ENCODE results near the gene NDUFC2.
"Not testable (repeated sequence)": the region's sequence is repeated elsewhere in the genome, so short reads cannot be mapped to it uniquely, and the experiment has no call there.

NDUFC2 gene

DNA sequence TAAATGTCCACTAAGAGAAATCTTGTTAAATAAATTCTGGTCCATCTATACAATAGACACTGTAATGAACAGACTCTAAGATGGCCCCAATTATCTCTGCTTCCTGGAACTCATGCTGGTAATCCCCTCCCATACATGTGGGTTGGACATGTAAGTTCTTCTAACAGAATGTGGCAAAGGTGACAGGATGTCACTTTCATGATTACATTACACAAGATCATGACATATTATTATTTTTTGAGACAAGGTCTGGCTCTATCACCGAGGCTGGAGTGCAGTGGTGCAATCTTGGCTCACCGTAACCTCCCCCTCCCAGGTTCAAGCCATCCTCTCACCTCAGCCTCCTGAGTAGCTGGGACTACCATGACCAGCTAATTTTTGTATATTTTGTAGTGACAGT, 14.6 kb upstream of the NDUFC2 start:
- no peak for TF ChIP-seq JUND (IDR thresholded peaks at IDR 0.05; ENCODE audit: low read depth)
- in situ Hi-C loops (cut with HindIII; ENCODE audit: low pct_unique_long_range_greater_than_20kb, low sequenced_read_pairs): no loop called here
- no peak for DNase-seq (ENCODE audit: low read depth in 1 of 2, low spot score in 1 of 2)

- in situ Hi-C loops (cut with HindIII; ENCODE audit: low pct_unique_long_range_greater_than_20kb, low sequenced_read_pairs); DNase-seq (ENCODE audit: low read depth in 1 of 2, low spot score in 1 of 2): not testable (repeated sequence)
Measured at GRCh38 chr11:78086521-78087074, 6.9 kb upstream of the NDUFC2 start.

DNA sequence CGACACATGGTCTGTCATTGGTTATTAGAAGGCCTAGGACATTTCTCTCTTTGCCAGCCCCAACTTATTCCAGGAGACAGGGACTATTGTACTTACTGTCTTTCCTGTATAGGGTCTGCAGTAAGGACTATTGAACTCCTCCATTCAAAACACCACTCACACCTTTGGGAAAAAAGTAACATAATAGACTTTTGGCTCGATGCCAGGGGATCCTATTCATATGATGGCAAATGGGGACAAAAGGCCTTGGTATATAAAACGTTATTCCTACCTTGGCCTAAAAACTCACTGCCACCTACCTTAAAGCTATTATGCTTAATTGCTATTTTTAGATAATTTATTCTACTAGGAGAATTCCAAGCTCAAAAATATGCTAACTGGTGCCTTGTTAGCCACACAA, 6.3 kb upstream of the NDUFC2 start:
- no peak for DNase-seq (ENCODE audit: low read depth in 1 of 2, low spot score in 1 of 2)
- in situ Hi-C loops (cut with HindIII; ENCODE audit: low pct_unique_long_range_greater_than_20kb, low sequenced_read_pairs): no loop called here
- TF ChIP-seq JUND (IDR thresholded peaks at IDR 0.05; ENCODE audit: low read depth): no peak

DNA sequence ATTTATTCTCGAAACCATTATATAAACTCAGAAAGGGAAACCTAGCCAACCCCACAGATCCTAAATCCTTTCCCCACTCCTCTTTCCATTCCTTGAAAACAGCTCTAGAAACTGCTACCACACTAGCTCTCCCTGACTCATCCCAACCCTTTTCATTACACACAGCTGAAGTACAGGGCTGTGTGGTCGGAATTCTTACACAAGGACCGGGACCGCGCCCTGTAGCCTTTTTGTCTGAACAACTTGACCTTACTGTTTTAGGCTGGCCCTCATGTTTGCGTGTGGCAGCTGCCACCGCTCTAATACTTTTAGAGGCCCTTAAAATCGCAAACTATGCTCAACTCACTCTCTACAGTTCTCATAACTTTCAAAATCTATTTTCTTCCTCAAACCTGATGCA, 4.8 kb upstream of the NDUFC2 start:
- in situ Hi-C loops (cut with HindIII; ENCODE audit: low pct_unique_long_range_greater_than_20kb, low sequenced_read_pairs); DNase-seq (ENCODE audit: low read depth in 1 of 2, low spot score in 1 of 2): not testable (repeated sequence)

DNA sequence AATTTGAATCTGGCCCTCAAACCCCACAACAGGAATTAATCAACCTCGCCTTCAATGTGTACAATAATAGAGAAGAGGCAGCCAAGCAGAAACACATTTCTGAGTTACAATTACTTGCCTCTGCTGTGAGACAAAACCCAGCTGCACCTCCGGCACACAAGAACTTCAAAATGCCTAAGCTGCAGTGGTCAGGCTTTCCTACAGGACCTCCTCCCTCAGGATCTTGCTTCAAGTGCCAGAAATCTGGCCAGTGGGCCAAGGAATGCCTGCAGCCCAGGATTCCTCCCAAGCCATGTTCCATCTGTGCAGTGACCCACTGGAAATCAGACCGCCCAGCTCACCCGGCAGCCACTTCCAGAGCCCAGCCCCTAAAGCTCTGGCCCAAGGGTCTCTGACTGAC, 3.4 kb upstream of the NDUFC2 start:
- in situ Hi-C loops (cut with HindIII; ENCODE audit: low pct_unique_long_range_greater_than_20kb, low sequenced_read_pairs): no loop called here
- no peak for TF ChIP-seq JUND (IDR thresholded peaks at IDR 0.05; ENCODE audit: low read depth)

DNA sequence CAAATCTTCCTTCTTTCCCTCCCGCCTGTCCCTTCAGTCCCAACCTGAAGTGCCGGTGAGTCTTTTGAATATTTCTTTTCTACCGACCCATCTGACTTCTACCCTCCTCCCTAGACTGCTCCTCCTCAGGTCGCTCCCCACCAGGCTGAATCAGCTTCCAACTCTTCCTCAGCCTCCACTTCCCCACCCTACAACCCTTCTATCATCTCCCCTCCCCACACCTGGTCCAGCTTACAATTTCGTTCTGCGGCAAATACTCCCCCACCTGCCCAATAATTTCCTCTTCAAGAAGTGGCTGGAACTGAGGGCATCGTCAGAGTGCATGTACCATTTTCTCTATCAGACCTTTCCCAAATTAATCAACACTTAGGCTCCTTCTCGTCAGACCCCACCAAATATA, 2.5 kb upstream of the NDUFC2 start:
- DNase-seq (ENCODE audit: low read depth in 1 of 2, low spot score in 1 of 2): no peak
- TF ChIP-seq JUND (IDR thresholded peaks at IDR 0.05; ENCODE audit: low read depth): no peak
- in situ Hi-C loops (cut with HindIII; ENCODE audit: low pct_unique_long_range_greater_than_20kb, low sequenced_read_pairs): no loop called here

More for the DNA sequence above, 3.4 kb upstream of the NDUFC2 start:
- DNase-seq (ENCODE audit: low read depth in 1 of 2, low spot score in 1 of 2): no peak

- TF ChIP-seq JUND (IDR thresholded peaks at IDR 0.05; ENCODE audit: low read depth): no peak
- no peak for DNase-seq (ENCODE audit: low read depth in 1 of 2, low spot score in 1 of 2)
- in situ Hi-C loops (cut with HindIII; ENCODE audit: low pct_unique_long_range_greater_than_20kb, low sequenced_read_pairs): no loop called here
Measured at GRCh38 chr11:78081583-78081982, 1.9 kb upstream of the NDUFC2 start.

GRCh38 chr11:78080818-78081495, 1.3 kb upstream of the NDUFC2 start:
- no peak for TF ChIP-seq JUND (IDR thresholded peaks at IDR 0.05; ENCODE audit: low read depth)
- in situ Hi-C loops (cut with HindIII; ENCODE audit: low pct_unique_long_range_greater_than_20kb, low sequenced_read_pairs): no loop called here
- DNase-seq (ENCODE audit: low read depth in 1 of 2, low spot score in 1 of 2): no peak

DNA sequence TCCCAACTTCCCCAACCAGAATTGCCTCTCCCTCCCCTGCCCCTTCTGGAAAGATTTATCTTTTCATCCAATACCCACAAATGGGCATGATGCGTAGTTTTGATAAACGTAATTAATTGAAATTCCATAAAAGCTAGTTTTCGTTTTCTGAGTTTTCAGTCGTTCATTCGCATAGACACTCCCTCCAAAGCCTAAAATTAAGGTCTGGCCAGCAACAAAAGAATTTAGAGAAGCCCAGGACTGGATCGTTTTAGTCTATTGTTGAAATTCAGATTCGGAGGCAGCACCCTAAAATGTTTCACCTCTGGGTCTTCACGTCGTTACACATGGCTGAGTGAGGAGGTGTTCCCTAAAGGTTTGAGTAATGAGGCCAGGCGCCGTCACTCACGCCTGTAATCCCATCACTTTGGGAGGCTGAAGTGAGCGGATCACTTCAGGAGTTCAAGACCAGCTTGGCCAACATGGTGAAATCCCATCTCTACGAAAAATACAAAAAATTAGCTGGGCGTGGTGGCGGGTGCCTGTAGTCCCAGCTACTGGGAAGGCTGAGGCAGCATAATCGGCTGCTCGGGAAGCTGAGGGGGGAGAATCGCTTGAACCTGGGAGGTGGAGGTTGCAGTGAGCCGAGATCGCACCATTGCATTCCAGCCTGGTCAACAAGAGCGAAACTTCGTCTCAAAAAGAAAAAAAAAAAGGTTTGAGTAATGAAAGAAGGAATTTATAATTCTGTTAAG, 589 bp upstream of the NDUFC2 start:
- TF ChIP-seq JUND (IDR thresholded peaks at IDR 0.05; ENCODE audit: low read depth): no peak
- DNase-seq (ENCODE audit: low read depth in 1 of 2, low spot score in 1 of 2): no peak
- in situ Hi-C loops (cut with HindIII; ENCODE audit: low pct_unique_long_range_greater_than_20kb, low sequenced_read_pairs): no loop called here

GRCh38 chr11:78078218-78079167, 1.2 kb downstream of the NDUFC2 start:
- no peak for TF ChIP-seq JUND (IDR thresholded peaks at IDR 0.05; ENCODE audit: low read depth)
- DNase-seq (ENCODE audit: low read depth in 1 of 2, low spot score in 1 of 2): no peak
- in situ Hi-C loops (cut with HindIII; ENCODE audit: low pct_unique_long_range_greater_than_20kb, low sequenced_read_pairs): no loop called here

- DNase-seq (ENCODE audit: low read depth in 1 of 2, low spot score in 1 of 2); in situ Hi-C loops (cut with HindIII; ENCODE audit: low pct_unique_long_range_greater_than_20kb, low sequenced_read_pairs): not testable (repeated sequence)
Measured at GRCh38 chr11:78077592-78077991, 2.1 kb downstream of the NDUFC2 start.

DNA sequence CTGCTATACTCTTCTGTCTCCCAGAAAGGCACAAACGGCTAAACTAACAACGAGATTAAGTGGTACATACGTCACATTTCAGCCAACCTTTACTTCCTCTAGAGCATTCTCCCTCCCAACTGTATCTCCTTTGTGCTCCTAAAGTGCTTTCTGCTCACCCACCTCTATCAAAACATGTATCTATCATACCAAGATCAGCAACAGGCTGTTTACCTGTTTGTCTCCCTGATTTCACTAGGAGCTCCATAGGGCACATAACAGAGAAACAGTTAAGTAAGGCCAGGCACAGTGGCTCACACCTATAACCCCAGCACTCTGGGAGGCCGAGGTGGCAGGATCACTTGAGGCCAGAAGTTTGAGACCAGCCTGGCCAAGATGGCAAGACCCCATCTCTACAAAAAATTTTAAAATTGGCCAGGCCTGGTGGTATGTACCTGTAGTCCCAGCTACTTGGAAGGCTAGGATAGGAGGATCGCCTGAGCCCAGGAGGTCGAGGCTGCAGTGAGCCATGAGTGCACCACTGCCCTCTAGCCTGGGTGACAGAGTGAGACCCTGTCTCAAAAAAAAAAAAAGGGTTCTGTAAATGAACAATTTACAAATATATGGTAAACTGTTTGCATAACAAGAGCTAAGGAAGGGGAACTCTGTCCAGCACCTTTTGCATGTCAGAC, 2.8 kb downstream of the NDUFC2 start:
- TF ChIP-seq JUND (IDR thresholded peaks at IDR 0.05; ENCODE audit: low read depth): no peak
- in situ Hi-C loops (cut with HindIII; ENCODE audit: low pct_unique_long_range_greater_than_20kb, low sequenced_read_pairs): no loop called here
- no peak for DNase-seq (ENCODE audit: low read depth in 1 of 2, low spot score in 1 of 2)

All from T47D (cell line).